Stimulated activated CD4-positive, alpha-beta T cell treated with anti-CD3 and anti-CD28 coated beads, Interleukin-15, amount 100 ng/mL, for 24 hours (primary cell): ENCODE data around the gene SQOR.

Source experiments
- DNase-seq: peaks from one replicate; pipeline ENCODE4 v3.0.0-alpha.2; 2020

Gene SQOR

DNA sequence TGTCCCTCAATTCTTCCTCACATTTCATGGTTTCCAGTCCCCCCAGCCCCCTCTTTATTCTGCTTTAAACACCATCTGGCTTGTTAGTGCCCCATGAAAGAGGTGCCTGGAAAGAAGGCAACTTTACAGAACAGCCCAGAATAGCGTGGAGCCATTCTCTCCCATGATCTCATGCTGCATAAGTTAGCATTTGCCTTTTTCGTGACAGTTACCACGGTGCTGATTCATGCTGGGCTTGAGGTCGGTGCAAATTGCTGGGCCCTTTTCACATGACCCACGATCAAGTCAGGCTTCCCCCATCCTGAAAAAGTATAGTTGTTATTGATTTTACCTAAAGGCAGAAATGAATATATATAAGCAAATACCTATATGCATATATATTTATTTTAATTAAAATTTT lies 29.6 kb downstream of the SQOR start:
- DNase-seq = no peak

DNA sequence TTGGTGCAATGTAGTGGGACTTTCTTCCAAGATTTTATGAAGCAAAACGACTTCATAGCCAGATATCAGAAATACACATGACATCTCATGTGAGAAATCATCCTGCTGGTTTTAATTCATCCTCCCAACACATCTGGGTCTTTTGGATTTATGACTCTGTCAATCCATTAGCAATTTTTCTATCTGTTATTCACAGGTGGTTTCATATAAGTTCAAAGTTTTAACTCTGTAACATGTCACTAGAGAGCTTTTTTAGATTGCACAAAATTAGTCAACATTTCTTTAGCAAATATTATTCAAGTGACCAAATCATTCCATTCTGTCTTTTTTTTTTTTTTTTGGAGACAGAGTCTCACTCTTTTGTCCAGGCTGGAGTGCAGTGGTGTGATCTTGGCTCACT lies 30.4 kb downstream of the SQOR start:
- no peak for DNase-seq

GRCh38 chr15:45666119-45666875 lies 31.5 kb downstream of the SQOR start:
- no peak for DNase-seq

DNA sequence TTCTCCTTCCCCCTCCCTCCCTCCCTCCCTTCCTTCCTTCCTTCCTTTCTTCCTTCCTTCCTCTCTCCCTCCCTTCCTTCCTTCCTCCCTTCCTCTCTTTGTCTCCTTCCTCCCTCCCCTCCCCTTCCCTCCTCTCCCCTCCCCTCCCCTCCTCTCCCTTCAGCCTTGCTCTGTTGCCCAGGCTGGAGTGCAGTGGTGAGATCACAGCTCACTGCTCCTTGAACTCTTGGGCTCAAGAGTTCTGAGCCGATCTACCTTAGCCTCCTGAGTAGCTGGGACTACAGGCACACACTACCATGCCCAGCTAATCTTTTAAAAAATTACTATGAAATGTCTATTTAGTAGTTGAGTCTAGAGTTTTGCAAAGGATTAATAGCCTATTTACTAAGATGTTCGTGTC lies 32.2 kb downstream of the SQOR start:
- DNase-seq = no peak

DNA sequence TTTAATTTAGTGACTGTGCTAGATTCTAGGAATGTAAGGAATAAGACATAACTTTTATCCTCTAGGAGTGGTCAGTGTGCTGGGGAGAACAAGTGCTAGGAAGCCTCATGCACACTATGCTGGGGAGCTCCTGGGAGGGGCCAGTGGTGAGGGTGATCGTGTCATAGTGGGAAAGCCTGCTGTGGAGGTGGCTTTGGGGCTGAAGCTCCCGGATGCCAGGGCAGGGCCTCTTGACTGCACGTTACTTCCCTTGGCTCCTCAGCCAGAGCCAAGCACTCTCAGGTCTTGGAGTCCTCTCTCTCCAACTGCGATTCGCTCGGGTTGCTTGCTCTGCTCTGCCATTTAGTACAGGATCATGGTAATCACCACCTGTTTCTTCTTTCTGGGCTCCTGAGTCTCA lies 33.6 kb downstream of the SQOR start:
- DNase-seq = no peak

DNA sequence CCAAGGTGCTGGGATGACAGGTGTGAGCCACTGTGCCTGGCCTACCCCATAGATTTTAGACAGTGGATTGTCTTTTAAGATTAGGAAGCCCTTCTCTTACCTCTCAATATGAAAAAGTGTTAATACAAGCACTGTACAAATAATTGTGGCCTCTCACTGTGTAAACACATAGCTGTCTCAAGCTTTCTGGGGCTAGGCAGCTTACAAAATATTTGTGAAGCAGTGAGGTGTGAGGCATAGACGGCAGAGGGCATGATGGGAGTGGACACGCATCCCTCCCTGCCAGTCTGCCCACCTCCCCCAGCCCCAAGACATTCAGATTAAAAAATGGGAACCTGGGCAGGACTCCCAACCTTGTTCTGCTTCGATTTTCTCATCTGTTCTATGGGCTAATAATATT lies 34.6 kb downstream of the SQOR start:
- DNase-seq = no peak

DNA sequence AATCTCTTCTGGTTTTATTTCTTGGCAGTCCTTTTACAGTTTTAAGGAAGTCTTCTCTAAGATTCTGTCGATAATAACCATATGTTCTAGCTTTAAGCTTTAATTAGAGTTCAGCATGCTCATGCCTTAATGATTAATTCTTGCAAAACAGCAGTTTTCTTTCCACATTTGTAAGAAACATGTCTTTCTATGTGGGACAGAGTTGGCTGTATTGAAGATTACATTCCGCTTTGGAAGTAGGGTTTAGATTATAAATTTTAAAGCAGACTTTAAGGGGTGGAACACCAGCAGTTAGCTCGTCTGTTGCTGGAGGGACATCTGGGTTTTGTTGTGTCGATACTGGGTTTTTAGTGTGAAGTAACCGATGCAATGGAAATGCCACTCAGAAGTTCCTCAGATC lies 35.3 kb downstream of the SQOR start:
- no peak for DNase-seq

DNA sequence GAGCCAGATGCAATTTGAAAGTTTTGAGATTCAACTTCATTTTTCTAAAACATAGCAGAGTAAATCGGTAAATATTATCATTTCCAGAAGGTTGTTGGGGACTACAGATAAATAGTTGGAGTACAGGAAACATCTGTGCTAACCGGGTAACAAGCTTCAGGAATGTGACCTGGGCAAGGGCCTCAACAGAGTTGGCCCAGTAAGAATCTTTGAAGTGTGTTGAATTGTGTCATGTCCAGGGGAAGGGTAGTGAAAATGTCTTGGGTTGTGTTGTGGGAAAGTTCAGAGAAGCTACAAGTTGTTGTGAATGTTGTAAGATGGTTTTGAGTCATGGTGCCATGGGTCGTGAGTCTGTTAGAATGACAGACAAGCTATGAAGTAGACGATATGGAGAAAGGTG lies 35.7 kb downstream of the SQOR start:
- no peak for DNase-seq

GRCh38 chr15:45674677-45675076 lies 39.8 kb downstream of the SQOR start:
- DNase-seq = no peak

GRCh38 chr15:45677797-45678196 lies 43.0 kb downstream of the SQOR start:
- DNase-seq = no peak

DNA sequence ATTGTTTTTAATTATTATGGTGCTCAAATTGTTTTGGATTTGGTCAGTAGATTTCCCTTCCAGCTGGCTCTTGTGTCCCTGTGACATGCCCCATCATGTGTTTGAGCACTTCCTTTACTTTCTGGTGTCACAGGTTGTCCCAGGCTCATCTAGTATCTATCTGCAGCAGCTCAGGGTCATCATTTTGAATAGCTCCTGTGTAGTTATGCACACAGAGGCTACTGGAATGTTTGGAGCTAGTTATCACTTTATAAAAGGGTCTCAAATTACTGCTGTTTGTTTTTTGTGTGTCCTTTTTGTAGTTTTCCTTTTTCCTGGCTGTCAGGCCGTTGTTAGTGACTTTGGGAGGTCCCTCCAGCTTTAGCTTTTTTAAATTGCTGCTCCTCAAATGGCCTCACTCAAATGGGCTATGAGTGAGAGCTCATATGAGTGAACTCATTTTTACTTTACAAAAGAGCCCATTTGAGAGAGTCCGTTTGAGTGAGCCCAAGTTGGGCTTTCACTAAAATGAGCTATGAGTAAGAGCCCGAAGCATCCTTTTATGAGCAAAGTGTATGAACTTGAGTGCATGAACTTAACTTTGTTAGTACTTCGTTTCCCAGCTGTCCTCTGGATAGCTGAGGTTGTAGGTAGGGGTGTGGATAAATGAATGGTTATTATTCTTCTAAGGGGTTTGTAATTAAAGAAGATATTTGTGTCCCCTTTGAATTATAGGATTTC lies 43.8 kb downstream of the SQOR start:
- DNase-seq = no peak

DNA sequence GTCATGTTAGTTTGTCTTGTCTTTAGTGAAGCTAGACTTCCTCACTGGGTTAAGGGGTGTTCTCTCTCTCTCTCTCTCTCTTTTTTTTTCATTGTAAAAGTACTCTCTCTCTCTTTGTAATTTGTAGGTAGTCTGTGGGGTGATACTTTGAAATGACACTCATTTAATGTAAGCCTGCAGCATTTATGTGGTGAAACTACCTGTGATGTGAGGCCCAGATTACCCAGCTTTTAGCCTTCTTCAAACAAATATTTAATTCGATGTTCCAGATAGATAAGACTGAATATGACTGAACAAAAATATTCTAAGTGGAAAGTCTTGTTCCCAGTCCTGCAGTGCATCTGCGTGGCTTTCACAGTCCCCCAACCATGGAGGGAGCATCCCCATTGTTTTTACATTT lies 49.7 kb downstream of the SQOR start:
- no peak for DNase-seq

GRCh38 chr15:45689616-45690015 lies 54.8 kb downstream of the SQOR start:
- DNase-seq = no peak

DNA sequence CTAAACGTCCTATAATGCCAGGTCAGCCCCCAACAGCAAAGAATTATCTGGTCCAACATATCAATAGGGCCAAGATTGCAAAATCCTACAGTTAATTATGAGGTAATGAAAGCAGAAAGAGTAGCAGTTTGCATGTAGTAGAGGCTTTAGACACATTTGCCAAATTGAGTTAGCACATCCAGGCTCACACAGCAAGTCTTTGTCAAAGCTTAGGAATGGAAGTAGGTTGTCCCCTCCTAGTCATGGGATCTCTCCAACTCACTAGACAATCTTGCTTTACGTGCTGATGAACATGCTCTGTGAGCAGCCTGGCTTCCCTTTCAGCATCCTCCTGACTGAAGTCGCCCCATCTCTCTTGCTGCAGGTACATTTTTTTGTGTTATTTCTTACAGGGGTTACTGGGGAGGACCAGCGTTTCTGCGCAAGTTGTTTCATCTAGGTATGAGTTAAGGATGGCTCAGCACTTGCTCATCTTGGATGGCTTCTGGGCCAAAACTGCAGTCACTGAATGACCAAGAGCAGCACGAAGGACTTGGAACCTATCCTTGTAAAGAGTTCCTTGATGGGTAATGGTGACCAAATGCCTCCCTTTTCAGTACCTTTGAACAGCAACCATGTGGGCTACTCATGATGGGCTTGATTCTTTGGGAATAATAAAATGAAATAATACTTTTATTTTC lies 55.9 kb downstream of the SQOR start:
- DNase-seq = no peak

- no peak for DNase-seq
Measured at GRCh38 chr15:45701108-45701507, 66.3 kb downstream of the SQOR start.

DNA sequence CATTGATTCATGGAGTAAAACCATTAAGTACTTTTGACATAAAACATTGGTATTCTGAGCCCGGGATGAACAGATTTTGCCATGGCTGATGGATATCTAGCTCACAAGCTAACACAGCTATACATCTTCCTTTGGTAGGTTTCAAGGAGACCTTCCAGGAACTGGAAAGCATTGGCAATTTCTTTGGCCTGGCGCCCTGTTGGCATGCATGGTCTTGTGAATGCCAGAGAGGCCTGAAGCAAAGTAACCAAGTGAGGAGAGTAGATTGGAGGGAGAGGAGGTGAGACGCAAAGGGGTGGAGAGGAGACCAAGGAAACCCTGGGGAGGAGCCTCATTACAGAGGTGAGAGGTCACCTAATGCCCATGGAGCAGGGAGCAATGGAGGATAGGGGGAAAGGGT lies 67.2 kb downstream of the SQOR start:
- DNase-seq = no peak

DNA sequence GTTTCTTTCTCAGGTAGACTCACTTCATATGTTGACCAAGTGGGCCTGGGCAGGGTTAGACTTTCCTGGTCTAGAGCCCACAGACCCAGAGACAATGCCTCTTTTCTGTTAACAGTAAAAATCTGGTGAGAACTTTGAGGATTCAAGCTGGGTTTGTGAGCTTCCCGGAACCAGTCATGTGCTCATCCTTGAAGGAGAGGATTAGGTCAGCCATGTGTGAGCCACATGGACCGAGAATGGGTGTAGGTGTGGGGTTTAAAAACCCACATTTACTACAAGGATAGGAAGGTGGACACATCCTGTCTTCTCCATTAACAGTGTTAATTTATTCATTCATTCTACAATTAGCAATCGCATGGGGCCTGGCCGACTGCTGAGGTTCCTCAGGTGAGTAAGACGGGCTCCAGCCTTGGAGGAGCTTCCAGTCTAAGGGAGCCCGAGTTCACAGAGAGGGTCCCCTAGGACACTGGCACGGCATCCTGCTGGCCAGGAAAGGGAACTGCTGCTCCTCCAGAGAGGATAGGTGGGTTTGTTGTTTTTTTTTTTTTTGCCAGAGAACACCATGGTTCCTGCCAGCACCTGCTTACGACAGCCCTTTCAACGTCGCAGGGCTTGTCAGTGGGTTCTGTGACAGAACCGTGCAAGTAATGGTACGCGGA lies 69.0 kb downstream of the SQOR start:
- no peak for DNase-seq

DNA sequence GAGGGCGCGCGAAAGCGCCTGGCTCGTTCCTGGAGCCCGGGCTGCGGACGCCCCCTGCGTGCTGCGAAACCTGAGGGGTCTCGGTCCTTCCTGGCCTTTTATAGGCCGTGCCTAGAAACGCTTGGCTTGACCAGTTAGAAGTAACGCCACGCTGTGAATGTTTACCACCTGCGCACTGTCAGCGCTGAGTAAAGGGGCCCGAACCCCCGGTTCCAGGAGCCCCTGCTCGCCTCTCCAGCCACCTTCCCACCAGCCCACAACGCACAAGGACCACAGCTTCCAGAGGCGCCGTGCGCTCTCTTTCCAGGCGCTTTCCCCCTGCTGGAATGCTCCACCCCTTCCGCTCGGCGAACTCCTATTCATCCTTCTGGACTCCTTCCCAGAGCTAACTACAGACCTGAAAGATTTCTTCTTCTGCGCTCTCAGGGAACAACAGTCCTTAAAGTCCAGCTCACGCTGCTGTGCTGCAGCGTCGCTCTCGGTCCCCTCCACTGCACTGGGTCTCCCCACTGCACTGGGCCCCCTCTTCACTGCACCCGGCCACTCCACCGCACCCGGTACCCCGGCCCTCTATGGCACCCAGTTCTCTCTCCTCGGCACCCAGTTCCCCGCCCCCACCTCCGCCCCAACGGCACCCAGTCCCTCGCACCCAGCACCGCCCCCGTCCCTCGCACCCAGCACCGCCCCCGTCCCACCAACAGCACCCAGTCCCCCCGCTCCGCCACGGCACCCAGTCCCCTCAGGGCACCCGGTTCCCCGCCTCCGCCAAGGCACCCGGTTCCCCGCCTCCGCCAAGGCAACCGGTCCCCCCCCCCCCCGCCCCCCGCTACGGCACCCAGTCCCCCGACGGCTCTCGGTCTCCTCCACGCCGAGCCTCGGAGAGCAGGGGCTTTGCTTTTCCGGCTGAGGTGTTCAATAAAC lies 69.8 kb downstream of the SQOR start:
- peak; percentile 21 for DNase-seq

- peak; percentile 77 for DNase-seq
Measured at GRCh38 chr15:45705510-45706473, 71.0 kb downstream of the SQOR start.

GRCh38 chr15:45710657-45711056 lies 75.8 kb downstream of the SQOR start:
- DNase-seq = no peak
